ENCODE data around the gene EIF3D. TPM values are rescaled to one million over a fixed set of nuclear protein-coding genes. Genes with fewer than 3 reads are reported as not detected.

EIF3D gene
- total and polyA plus RNA-seq, 3 donors from 2014 or later = 150 to 176 (median 163) TPM

DNA sequence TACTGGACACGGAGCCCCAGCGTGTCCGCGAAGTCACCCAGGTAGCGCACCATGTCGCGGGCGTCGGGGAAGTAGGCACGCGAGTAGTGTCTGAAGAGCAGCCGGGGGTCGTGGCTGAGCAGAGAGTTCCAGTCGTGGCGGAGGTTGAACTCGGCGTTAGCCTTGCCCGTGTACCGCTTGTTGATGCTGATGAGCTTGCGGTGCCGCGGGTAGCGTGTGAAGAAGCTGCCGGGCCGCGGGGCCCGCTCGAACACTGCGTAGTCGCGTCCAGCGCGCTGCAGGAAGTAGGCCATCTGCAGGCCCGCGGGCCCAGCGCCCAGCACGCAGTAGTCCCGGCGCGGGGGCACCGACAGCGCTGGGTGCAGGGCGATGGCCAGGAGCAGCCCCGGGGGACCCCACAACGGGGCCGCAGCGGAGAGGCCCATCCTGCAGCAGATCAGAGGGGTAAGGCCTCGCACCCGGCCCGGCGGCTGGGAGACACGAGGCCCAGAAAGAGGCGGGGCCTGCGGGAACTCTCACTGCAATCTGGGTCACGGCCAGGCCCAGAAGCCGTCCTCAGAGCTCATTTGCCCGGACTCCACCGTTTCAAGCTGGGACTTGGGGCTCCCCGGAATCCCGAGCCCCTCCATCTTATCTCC, 22.8 kb downstream of the EIF3D start:
- peak; percentile 29 for DNase-seq

GRCh38 chr22:36497910-36498665, 30.9 kb downstream of the EIF3D start:
- Histone ChIP-seq H3K4me3 (no peak overlapping the region), H3K36me3 (ENCODE audit: low read depth, missing control alignments) (no peaks in the 10 kb centered on the region), H3K9me3 (no peaks in the 10 kb centered on the region), H3K27ac (no peak overlapping the region), H3K27me3 (no peaks in the 10 kb centered on the region), H3K4me1 (no peaks in the 10 kb centered on the region)
- WGBS, 2 donors = 84 to 87% methylated on average over 21 to 30 of the region's 30 CpGs
- TF ChIP-seq, protein P1, sequence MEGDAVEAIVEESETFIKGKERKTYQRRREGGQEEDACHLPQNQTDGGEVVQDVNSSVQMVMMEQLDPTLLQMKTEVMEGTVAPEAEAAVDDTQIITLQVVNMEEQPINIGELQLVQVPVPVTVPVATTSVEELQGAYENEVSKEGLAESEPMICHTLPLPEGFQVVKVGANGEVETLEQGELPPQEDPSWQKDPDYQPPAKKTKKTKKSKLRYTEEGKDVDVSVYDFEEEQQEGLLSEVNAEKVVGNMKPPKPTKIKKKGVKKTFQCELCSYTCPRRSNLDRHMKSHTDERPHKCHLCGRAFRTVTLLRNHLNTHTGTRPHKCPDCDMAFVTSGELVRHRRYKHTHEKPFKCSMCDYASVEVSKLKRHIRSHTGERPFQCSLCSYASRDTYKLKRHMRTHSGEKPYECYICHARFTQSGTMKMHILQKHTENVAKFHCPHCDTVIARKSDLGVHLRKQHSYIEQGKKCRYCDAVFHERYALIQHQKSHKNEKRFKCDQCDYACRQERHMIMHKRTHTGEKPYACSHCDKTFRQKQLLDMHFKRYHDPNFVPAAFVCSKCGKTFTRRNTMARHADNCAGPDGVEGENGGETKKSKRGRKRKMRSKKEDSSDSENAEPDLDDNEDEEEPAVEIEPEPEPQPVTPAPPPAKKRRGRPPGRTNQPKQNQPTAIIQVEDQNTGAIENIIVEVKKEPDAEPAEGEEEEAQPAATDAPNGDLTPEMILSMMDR (IDR thresholded peaks at IDR 0.05) = no peak
- no peak for TF ChIP-seq POLR2A (IDR thresholded peaks at IDR 0.05)
- no peak for DNase-seq
- intact Hi-C loops (cut with DNase I; ENCODE audit: low total_unique reads) = no loop called here

More for the DNA sequence above, 22.8 kb downstream of the EIF3D start:
- intact Hi-C loops (cut with DNase I; ENCODE audit: low total_unique reads) = no loop called here
- TF ChIP-seq POLR2A (IDR thresholded peaks at IDR 0.05) = no peak
- TF ChIP-seq, protein P1 (IDR thresholded peaks at IDR 0.05) = no peak
- H3K27ac ChIP-seq = peak overlapping the region in 1 of 2 donors; percentile 83
- peak overlapping the region; percentile 63 to 67 for H3K4me3 ChIP-seq
- H3K36me3 ChIP-seq (ENCODE audit: low read depth, missing control alignments) = no peaks in the 10 kb centered on the region
- WGBS, 2 donors = 60 to 73% methylated on average over 27 to 60 of the region's 60 CpGs
- no peaks in the 10 kb centered on the region for H3K27me3 ChIP-seq
- H3K4me1 ChIP-seq = peaks cover 23% of the 10 kb centered on the region
- no peaks in the 10 kb centered on the region for H3K9me3 ChIP-seq

DNA sequence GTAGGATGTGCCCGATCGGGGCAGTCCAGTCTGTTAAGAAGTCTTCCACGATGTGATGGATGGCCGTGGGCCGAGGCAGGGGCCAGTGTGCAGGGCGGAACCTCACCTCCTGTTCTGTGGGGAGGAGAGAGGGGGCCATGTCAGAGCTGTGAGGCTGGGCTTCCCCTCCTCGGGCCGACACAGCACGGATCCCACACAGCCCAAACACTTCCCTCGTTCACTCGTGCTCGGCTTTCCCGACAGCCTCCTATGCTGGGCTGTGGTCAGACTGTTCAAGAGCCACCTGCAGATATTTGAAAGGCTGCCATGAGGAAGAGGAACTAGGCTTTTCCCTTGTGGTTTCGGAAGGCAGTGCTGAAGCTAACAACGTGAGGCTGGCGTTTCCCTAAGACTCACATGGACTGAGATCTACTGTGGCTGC, 35.3 kb downstream of the EIF3D start:
- peak; percentile 28 for DNase-seq
- TF ChIP-seq, protein P1 (IDR thresholded peaks at IDR 0.05) = no peak
- no peak for TF ChIP-seq POLR2A (IDR thresholded peaks at IDR 0.05)
- 71 to 80% methylated on average over 13 to 16 of the region's 16 CpGs for WGBS, 2 donors
- H3K27ac ChIP-seq = no peak overlapping the region
- H3K4me1 ChIP-seq = no peaks in the 10 kb centered on the region
- no peak overlapping the region for H3K4me3 ChIP-seq
- no peaks in the 10 kb centered on the region for H3K9me3 ChIP-seq
- no peaks in the 10 kb centered on the region for H3K27me3 ChIP-seq
- H3K36me3 ChIP-seq (ENCODE audit: low read depth, missing control alignments) = no peaks in the 10 kb centered on the region
- intact Hi-C loops (cut with DNase I; ENCODE audit: low total_unique reads) = no loop called here

DNA sequence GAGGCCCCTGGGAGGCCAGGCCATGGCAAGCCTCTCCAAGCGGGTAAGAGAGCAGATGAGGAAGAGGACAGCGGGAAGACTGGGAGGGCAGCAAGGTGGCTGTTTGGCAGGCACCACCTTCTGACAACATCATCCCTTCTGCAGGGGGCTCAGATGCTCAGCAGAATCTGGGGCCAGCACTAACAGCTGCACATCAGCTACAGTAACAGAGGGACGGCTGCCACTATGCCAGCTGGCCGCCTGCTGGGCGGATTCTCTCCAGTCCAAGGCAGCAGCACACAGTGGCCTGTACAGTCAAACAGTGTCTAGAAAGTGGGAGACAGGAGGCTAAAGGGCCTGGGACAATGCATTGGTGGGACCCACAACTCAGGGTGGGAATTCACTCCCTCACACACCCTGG, 36.9 kb downstream of the EIF3D start:
- no peaks in the 10 kb centered on the region for H3K36me3 ChIP-seq (ENCODE audit: low read depth, missing control alignments)
- no peak for TF ChIP-seq POLR2A (IDR thresholded peaks at IDR 0.05)
- TF ChIP-seq, protein P1 (IDR thresholded peaks at IDR 0.05) = no peak
- 88 to 91% methylated on average over 4 of the region's 5 CpGs for WGBS, 2 donors

More for the DNA sequence above, 36.9 kb downstream of the EIF3D start:
- Histone ChIP-seq H3K27ac (no peak overlapping the region), H3K4me1 (no peaks in the 10 kb centered on the region), H3K9me3 (no peaks in the 10 kb centered on the region), H3K4me3 (no peak overlapping the region), H3K27me3 (no peaks in the 10 kb centered on the region)
- intact Hi-C loops (cut with DNase I; ENCODE audit: low total_unique reads) = no loop called here
- no peak for DNase-seq
